ENCODE results near the gene TMPRSS9.

Gene TMPRSS9

GRCh38 chr19:2359992-2360685 is at the start of gene TMPRSS9:
TSS of gene TMPRSS9 (plus strand) at chr19:2360265. CDS start at chr19:2389786, 29,521 bp downstream.
- DNase-seq, result no peak

GRCh38 chr19:2311093-2311492 is 49.0 kb upstream of the TMPRSS9 start:
- DNase-seq, result no peak

DNA sequence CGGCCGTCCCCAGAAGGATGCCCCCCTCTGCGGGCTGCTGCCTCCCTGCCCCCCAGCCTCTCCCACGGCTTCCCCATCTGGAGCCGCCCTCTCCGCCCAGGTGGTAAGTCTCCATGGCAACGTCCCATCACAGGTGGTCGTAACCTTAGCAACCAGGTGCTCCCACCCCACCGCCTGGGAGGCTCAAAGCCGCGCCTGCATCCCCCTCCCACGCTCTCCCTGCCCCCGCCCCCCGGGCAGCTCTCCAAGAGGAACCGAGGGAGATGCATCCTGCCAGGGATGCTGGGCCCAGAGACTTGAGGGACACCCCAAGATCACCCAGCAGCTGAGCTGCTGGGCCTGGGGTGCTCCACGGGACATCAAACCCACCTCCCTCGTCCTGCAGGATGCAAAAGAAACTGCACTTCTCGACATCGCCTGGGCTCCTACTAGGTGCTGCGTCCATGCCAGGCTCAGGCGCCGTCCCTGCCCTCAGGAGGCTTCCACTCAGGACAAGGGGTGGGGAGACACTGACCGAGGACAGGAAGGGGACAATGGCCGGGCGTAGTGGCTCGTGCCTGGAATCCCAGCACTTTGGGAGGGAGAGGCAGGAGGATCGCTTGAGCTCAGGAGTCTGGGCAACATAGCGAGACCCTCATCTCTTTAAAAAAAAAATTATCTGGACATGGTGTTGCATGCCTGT is 47.1 kb upstream of the TMPRSS9 start:
- no peak for DNase-seq

- DNase-seq, result no peak
Observed at GRCh38 chr19:2315121-2315817, 44.8 kb upstream of the TMPRSS9 start.

DNA sequence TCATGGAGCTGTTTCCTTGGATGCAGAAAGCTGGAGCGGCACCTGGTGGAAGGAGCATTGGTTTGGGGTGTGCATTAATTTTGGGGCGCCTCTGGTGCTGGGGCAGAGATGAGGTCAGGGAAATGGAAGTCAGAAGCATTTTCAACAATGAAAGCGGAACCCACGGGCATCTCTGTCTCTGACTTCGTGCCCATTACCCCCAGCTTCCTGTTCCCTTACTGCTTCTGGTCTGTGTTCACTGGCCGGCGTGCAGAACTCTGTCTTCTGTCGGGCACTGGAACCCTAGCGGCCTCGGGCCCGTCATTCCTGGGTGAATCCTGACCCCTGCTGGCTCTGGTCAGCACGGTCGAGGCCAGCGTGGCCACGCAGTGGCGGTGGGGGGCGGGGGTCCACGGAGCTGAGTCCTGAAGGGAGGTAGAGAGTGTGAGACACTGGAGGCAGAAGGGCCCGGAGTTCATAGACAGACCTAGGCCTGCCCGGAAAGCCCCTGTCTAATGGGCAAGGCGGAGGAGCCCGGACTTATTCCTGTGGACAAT is 44.2 kb upstream of the TMPRSS9 start:
- no peak for DNase-seq

- DNase-seq, result no peak
Observed at GRCh38 chr19:2317300-2317699, 42.8 kb upstream of the TMPRSS9 start.

GRCh38 chr19:2317756-2318155 is 42.3 kb upstream of the TMPRSS9 start:
- DNase-seq, result no peak

DNA sequence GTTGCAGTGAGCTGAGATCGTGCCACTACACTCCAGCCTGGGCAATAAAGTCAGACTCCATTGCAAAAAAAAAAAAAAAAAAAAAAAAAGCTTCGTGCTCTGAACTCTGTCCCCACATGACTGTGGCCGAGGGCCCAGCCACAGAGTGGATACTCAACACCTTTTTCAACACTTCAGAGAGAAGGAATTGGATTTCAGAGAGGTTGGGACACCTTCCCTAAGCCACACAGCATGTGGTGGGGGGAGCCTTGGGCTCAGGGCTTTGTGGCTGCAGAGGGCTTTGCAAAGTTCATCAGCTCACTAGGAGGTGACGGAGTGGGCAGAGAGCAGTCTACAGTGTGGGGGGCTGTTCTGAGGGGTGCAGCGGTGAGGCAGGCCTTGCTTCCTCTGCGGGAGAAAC is 41.1 kb upstream of the TMPRSS9 start:
- no peak for DNase-seq

DNA sequence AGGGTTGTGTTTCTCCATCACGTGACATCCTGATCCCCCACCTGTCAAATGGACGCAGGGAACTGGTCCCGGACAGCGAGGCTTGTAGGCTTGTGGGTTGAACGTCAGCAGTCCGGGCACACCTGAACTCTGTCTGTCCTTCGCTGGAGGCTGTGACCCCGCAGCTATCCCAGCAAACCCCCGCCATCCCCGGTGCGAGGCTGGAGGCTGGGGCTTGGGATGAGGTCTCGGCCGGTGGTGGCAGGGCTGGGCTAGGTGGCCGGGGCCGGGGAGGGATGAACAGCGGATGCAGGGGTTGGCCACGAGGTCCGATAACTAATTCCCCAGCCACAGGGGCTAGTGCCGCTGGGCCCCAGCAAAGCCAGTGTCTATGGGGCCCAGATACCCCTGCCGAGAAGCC is 40.5 kb upstream of the TMPRSS9 start:
- DNase-seq, result no peak

GRCh38 chr19:2320049-2320448 is 40.0 kb upstream of the TMPRSS9 start:
- DNase-seq, result no peak

- no peak for DNase-seq
Observed at GRCh38 chr19:2320939-2321338, 39.1 kb upstream of the TMPRSS9 start.

DNA sequence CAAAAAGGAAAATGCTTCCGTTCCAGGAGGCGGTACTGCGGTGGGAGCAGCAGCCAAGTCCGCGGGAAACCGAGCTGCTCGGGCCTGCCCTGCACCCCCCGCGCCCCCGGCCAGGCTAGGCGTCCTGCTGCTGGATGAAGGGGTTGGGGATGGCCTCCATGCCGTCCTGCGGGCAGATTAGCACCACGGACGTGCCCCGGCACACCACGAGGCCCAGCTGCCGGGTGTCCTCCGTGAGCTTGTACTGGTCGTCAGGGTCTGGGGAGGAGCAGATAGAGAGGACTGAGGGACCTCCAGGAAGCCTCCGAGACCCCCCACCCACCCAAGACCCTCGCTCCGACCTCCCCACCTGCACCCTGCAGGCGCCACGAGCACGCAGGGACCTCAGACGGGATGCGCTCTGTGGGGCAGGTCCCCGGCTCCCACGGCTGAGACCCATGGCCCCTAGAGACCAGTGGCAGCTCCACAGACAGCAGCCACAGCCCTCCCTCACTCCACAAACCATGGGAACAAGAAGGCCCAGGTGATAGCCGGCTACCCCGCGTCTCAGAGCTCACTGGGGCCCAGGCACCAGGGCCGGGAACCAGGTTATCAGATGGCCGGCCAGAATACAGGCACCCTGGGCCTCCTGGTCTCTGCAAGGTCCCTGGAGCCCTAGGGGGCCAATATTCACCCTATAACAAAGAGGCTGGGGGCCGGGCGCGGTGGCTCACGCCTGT is 38.3 kb upstream of the TMPRSS9 start:
- no peak for DNase-seq

GRCh38 chr19:2323707-2324106 is 36.4 kb upstream of the TMPRSS9 start:
- no peak for DNase-seq

- no peak for DNase-seq
Observed at GRCh38 chr19:2324220-2324948, 35.7 kb upstream of the TMPRSS9 start.

DNA sequence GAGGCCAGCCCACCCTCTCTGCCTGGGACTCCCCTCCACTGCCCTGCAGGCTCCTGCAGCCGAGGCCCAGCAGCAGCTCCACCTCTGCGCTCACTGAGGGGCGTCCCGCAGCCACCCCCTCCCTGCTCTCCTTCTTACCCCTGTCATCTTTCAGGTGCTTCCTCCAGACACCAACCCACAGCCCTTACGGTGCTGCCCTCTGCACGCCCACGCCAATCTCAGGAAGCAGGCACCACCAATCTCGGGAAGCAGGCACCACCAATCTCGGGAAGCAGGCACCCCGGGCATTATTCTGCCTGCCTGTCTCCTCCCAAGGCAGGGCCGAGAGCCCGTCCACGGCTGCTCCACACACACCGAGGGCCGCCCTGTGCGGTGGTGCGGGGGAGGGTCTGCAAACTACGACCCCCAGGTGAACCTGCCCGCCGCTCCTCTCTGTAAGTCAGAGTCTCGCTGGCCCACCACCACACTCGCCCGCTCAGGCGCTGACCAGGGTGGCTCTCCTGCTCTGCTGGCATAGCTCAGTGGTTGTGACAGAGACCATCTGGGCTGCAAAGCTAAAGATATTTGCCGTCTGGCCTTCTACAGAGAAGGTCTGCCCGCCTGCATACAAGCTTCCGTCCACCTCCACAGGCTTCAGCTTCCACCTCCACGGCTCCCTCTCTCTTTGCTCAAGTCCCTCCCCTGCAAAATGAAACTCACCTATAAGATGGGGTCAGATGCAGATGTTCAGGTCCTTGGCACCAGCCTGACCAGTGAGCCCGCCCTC is 34.6 kb upstream of the TMPRSS9 start:
- no peak for DNase-seq

GRCh38 chr19:2326699-2327360 is 33.2 kb upstream of the TMPRSS9 start:
- no peak for DNase-seq

DNA sequence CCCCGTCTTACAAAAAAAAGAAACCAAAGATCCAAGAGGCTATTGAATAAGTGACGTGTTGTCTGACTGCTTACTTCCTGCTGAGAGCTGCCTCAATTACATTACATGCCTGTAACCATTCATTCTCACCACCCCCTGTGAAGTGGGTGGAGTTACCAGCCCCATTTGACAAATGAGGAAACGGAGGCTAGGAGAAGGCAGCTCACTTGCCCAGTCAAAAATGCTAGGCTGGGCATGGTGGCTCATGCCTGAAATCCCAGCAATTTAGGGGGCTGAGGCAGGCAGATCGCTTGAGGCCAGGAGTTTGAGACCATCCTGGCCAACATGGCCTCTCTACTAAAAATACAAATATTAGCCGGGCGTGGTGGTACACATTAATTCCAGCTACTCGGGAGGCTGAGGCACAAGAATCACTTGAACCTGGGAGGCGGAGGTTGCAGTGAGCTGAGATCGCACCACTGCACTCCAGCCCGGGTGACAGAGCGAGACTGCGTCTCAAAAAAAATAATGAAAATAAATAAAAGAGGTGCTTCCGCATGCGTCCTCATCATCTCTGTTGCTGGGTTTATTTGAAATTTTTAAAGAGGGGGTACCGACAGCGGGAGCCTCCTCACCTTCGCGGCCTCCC is 32.2 kb upstream of the TMPRSS9 start:
- peak; percentile 34 for DNase-seq

- DNase-seq, result peak; percentile 90
Observed at GRCh38 chr19:2328401-2329148, 31.5 kb upstream of the TMPRSS9 start, which contains the start of the genes LSM7 and SPPL2B. TSS of gene LSM7 (minus strand) at chr19:2328586. CDS start at chr19:2328566, 20 bp downstream. TSS of gene SPPL2B (plus strand) at chr19:2328684. CDS start at chr19:2328710, 26 bp downstream.

DNA sequence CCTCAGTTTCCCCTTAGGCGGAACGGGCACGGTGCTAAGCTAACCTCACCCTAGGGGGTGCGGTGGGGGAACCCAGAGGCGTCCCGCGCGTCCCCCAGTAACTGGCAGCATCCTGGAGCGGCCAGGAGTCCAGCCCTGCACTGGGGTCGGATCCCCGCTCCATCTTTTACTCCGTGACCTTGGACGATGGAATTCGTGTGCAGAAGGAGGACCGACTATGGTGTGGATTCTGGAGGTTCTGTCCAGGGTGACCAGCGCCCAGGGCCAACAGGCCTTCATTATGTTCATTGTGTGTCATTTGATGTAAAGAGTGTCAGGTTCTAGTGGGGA is 31.0 kb upstream of the TMPRSS9 start:
- DNase-seq, result no peak

GRCh38 chr19:2329501-2329916 is 30.6 kb upstream of the TMPRSS9 start:
- DNase-seq, result no peak
